ENCODE results near the gene TAS2R41. TPM values are rescaled to one million over a fixed set of nuclear protein-coding genes. Genes with fewer than 3 reads are reported as not detected.

Gene TAS2R41
- total and polyA plus RNA-seq, 2 of the 13 experiments (the other 11 are each of a cell fraction or from before 2014, with no cell fraction given) = not detected

GRCh38 chr7:143518521-143518920 lies 40.8 kb downstream of the TAS2R41 start:
- in situ Hi-C loops (cut with HindIII; ENCODE audit: extremely low pct_ligation_motif_present, low pct_unique_long_range_greater_than_20kb) (no loop called here), intact Hi-C loops (cut with micrococcal nuclease; ENCODE audit: unreplicated experiment) (no loop called here)
- ATAC-seq (no peak), DNase-seq (ENCODE audit: low spot score) (no peak), FAIRE-seq (no peak)
- Histone ChIP-seq H2AFZ (ENCODE audit: low read length) (no peak overlapping the region), H3K4me1 (ENCODE audit: insufficient read depth, low read length) (no peaks in the 10 kb centered on the region), H3K4me2 (ENCODE audit: low read depth, low read length) (no peak overlapping the region), H3K27me3 (ENCODE audit: control insufficient read depth in 1 of 2, insufficient read depth in 2 of 2, low read length in 2 of 2) (peaks cover 0 to 4% of the 10 kb centered on the region in 2 experiments; a peak in 1 of 5 replicates), H3K79me2 (ENCODE audit: insufficient read depth, low read length) (no peaks in the 10 kb centered on the region), H3K9ac (ENCODE audit: insufficient read depth, low read depth, low read length) (no peak overlapping the region), H3K36me3 (replicated peaks in 1 of 2; ENCODE audit: control insufficient read depth in 1 of 2, insufficient read depth in 2 of 2, low read length in 2 of 2) (no peaks in the 10 kb centered on the region), H3K4me3 (replicated peaks in 1 of 3; ENCODE audit: insufficient read depth in 1 of 3, low read depth in 2 of 3, low read length in 3 of 3) (no peak overlapping the region), H4K20me1 (ENCODE audit: insufficient read depth, low read length) (no peaks in the 10 kb centered on the region), H3K27ac (ENCODE audit: extremely low read length, insufficient read depth, low read length) (no peak overlapping the region), H3K9me3 (ENCODE audit: low read length) (no peaks in the 10 kb centered on the region)
- ChIA-PET CTCF (ENCODE audit: low intra/inter-chr PET ratio, low total read pairs) (no interaction called here), POLR2A (no interaction called here)
- 0% methylated on average over 4 of the region's 4 CpGs for WGBS (ENCODE audit: low lambda C conversion rate)
- TF ChIP-seq DR1 (CRISPR knock-in tag; IDR thresholded peaks at IDR 0.05) = no peak
- no peak for TF ChIP-seq ZNF547 (CRISPR knock-in tag; IDR thresholded peaks at IDR 0.05)
- TF ChIP-seq SALL1 (CRISPR knock-in tag; IDR thresholded peaks at IDR 0.05) = no peak
- no peak for TF ChIP-seq TCF7L2 (IDR thresholded peaks at IDR 0.05; ENCODE audit: low read depth, low read length)
- TF ChIP-seq ZNF773 (CRISPR knock-in tag; IDR thresholded peaks at IDR 0.05; ENCODE audit: borderline replicate concordance) = no peak
- no peak for TF ChIP-seq ETV6 (CRISPR knock-in tag; conservative IDR thresholded peaks at IDR 0.05)
- no peak for TF ChIP-seq REST (IDR thresholded peaks at IDR 0.05; ENCODE audit: borderline replicate concordance in 1 of 2, low read depth in 1 of 2, low read length in 2 of 2)
- no peak for TF ChIP-seq DPF2 (CRISPR knock-in tag; IDR thresholded peaks at IDR 0.05; ENCODE audit: borderline replicate concordance, low read depth)
- BruUV-seq (replicated peaks) = no TSS peak
